ENCODE measurements around the gene MAP3K15.

GRCh38 chrX:19532709-19533108 lies 17.4 kb upstream of the MAP3K15 start:
- no peak for TF ChIP-seq EZH2 (IDR thresholded peaks at IDR 0.05; ENCODE audit: insufficient read depth, poor library complexity, severe bottlenecking)
- TF ChIP-seq EZH2phosphoT487 (IDR thresholded peaks at IDR 0.05; ENCODE audit: insufficient read depth, low read depth): no peak

Measured in GM23248 (cell line).